ENCODE results near the gene ABLIM1.
A peak's percentile ranks its signal among the peaks of the same experiment; 100 is the strongest.

ABLIM1 gene

GRCh38 chr10:114489521-114490310 is 168.4 kb downstream of the ABLIM1 start:
- peak; percentile 87 for DNase-seq (ENCODE audit: low spot score)

GRCh38 chr10:114487815-114488536 is 170.1 kb downstream of the ABLIM1 start:
- peak; percentile 49 for DNase-seq (ENCODE audit: low spot score)

- DNase-seq (ENCODE audit: low spot score) = no peak
Observed at GRCh38 chr10:114486938-114487814, 170.9 kb downstream of the ABLIM1 start.

GRCh38 chr10:114485696-114486400 is 172.2 kb downstream of the ABLIM1 start:
- DNase-seq (ENCODE audit: low spot score) = no peak

GRCh38 chr10:114483575-114483974 is 174.5 kb downstream of the ABLIM1 start:
- DNase-seq (ENCODE audit: low spot score) = no peak

GRCh38 chr10:114482480-114483304 is 175.4 kb downstream of the ABLIM1 start:
- DNase-seq (ENCODE audit: low spot score) = no peak

- DNase-seq (ENCODE audit: low spot score) = no peak
Observed at GRCh38 chr10:114481055-114481454, 177.0 kb downstream of the ABLIM1 start.

- DNase-seq (ENCODE audit: low spot score) = no peak
Observed at GRCh38 chr10:114479836-114480235, 178.2 kb downstream of the ABLIM1 start.

- no peak for DNase-seq (ENCODE audit: low spot score)
Observed at GRCh38 chr10:114479307-114479706, 178.8 kb downstream of the ABLIM1 start.

GRCh38 chr10:114478281-114478680 is 179.8 kb downstream of the ABLIM1 start:
- DNase-seq (ENCODE audit: low spot score) = no peak

GRCh38 chr10:114477285-114477684 is 180.8 kb downstream of the ABLIM1 start:
- DNase-seq (ENCODE audit: low spot score) = no peak

GRCh38 chr10:114474989-114475388 is 183.1 kb downstream of the ABLIM1 start:
- no peak for DNase-seq (ENCODE audit: low spot score)

GRCh38 chr10:114473776-114474175 is 184.3 kb downstream of the ABLIM1 start:
- DNase-seq (ENCODE audit: low spot score) = no peak

GRCh38 chr10:114472877-114473253 is 185.2 kb downstream of the ABLIM1 start:
- DNase-seq (ENCODE audit: low spot score) = no peak

- DNase-seq (ENCODE audit: low spot score) = peak; percentile 25
Observed at GRCh38 chr10:114471906-114472876, 185.9 kb downstream of the ABLIM1 start.

GRCh38 chr10:114470956-114471905 is 186.8 kb downstream of the ABLIM1 start:
- peak; percentile 65 for DNase-seq (ENCODE audit: low spot score)

- DNase-seq (ENCODE audit: low spot score) = no peak
Observed at GRCh38 chr10:114470361-114470760, 187.7 kb downstream of the ABLIM1 start.

- peak; percentile 52 for DNase-seq (ENCODE audit: low spot score)
Observed at GRCh38 chr10:114458955-114459354, 199.1 kb downstream of the ABLIM1 start.
